Stimulated activated CD4-positive, alpha-beta T cell treated with anti-CD3 and anti-CD28 coated beads, Interleukin-4, amount 100 ng/mL, for 48 hours (primary cell): ENCODE measurements around the gene NDUFB11.

Experiments
- DNase-seq, 2 donors: peaks; one replicate each; pipeline ENCODE4 v3.0.0-alpha.2; 2020; ENCODE audit warnings: low read depth in 2 of 2

Gene NDUFB11

DNA sequence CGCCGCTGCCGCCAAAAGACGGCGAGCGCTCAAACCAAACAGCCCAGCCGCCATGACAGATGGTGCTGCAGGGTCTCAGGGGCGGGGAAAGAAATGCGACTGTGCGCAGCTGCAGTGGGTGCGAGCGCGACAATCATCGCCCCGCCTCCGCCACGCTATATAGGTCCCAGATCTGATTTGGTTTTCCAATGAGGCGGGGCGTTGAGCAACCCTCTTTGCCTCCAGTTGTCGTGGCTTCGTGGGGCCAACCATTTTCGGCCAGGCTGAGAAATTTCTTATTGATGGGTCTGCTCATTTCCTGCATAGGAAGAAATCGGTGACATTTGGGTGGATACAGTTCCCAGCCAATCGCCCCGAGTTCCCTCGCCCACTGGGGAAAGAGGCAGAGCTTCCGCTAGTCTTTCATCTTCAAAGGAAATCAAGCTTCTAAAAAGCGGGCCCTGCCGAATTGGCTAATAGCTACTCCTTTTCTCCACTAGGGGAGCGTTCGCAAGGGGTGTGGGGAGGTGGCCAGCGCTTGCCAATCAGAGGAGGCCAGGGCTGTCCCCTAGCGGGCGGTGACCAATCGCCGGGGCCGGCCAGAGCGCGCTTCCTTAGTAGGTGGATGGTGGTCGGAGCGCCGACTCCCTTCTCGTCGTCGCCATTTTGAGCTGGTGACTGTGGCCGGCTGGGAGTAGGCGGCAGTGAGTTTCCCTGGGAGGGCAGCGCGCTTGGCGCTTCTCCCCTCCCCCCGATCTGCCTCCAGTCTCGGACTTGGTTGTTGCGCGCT lies at the start of gene NDUFB11, which contains the start of gene RBM10:
NDUFB11 (minus strand) TSS at position 77 of the 769 bp plus-strand sequence; CDS start at position 54, 23 bp downstream.
RBM10 (plus strand) TSS at position 596 of the 769 bp plus-strand sequence. CDS start 2,261 bp downstream, outside the sequence.
- DNase-seq, result peak; percentile 74 to 86

DNA sequence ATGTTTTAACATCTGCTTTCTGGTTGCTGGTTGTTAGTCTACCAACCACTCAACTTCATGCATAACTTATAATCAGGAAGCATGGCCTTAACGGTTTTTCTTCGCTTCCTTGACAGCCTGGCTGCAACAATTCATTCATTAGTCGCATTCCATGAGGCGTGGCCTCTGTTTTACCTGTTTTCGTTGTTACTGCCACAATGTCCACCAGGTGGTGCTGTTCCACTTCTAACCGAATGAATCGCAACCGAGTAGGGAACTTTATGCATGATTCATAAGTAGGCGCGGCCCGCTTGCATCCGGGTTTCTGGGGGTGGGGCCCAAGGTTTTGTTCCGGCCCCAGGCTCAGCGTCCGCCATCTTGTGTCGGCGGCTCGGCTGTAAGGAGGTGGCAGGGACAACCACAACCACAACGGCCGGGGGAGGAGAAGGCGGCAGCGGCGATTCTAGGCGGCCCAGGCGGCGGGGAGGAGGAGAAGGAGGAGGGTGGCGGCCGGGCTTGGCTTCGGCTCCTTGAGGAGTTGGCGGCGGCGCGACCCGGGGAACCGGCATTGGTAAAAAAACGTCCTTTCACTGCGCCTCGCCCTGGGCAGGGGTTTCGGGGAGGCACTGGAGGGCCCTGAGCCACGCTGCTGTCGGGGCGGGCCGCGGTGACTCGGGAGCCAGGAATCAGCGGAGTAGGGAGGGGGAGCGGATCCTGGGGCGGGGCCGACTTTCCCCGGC lies 49.1 kb upstream of the NDUFB11 start, which contains the start of gene UBA1:
UBA1 (plus strand) TSS at position 355 of the 719 bp plus-strand sequence. CDS start 4,974 bp downstream, outside the sequence.
- peak; percentile 79 to 83 for DNase-seq

DNA sequence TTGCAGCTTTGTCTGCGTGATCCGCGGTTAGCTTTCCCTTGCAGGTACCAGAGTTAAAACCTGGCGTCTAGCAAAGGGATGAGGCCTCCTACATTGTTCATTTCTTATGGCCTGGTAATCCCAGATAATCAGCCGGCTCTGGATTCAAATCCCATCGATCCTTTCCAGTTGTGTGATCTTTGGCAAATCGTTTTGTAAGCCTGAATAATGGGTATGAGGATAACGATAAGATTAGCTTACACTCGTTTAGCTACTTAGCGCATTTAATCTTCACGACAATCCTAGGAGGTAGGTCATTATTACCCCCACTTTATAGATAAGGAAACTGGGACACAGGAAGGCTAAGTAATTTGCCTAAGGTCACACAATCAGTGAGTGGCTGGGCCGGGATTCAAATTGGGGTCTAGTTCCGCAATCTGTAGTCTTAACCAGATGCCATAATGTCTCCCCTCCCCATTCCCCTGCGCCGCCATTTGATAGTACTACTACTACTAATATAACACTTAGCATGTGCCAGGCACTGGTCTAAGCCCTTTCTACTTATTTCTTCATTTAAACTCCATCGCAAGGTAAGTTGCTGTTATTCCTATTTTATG lies 47.4 kb upstream of the NDUFB11 start:
- no peak for DNase-seq

DNA sequence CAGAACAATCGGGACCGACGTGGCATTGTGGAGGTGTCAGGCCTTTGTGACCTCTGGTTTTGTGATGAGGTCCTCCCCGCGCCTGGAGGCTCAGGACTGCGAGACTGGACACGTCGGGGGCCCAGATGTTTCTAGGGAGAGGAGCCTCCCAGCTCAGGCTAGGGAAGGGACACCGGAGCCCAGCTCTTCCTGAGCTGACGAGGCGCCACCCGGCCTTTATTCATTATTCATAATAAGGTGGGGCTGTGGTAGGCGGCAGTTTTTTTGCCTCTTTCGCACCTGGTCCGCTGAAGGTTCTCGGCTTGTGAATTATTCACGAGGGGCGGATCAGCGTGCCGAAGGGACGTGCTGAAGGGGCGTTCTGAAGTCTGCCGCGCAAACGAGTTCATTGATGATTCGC lies 46.8 kb upstream of the NDUFB11 start:
- DNase-seq, result peak in 1 of 2 donors; percentile 14

DNA sequence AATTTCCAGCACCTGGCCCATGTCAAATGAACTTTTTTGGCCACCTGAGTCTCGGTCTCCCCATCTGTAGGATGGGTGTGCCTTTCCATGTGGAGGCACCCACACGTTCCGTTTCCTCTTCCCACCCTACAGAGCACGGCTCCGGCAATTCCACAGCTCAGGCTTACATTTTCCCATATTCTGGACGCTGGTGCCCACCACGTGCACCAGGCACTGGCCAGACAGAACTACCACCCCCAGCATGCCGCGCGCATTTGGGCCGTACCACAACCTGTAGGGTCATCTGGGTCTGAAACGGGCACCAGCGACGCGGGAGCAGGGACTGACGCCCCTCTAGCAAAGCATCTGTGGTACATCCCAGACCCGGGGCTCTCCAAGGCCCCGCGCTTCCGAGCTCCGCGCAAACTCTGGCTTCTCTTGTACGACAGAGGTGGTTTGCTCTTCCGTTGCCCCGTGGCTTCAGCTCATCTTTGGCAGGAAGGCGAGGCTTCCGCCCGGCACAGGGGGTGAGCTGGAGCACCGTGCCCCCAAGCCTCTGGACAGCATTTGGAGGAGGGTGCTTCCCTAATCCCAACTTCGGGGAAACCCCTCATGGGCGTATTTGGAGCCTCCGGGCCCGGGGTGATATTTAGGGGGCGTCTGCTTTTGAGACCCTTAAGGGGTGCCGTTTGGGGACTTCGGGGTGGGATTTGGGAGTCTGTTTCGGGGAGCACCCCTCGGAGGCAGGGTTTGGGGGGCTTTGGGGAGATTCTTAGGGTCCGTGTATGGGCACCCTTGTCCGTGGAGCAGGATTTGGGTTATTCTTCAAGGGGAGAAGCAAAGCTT lies 46.2 kb upstream of the NDUFB11 start:
- DNase-seq, result peak; percentile 69 to 75

DNA sequence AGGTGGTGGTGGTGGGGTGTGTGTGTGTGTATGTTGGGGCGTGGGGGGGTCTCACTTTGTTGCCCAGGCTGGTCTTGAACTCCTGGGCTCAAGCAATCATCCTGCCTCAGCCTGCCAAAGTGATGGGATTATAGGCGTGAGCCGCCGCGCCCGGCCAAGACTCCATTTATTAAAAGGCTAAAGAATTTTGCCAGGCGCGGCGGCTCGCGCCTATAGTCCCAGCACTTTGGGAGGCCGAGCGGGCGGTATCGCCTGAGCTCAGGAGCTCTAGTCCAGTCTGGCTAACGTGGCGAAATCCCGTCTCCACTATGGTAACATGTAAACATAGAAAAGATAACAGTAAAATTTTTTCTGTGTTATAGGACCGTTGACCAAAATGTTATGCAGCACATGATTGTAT lies 45.4 kb upstream of the NDUFB11 start:
- DNase-seq, result no peak

DNA sequence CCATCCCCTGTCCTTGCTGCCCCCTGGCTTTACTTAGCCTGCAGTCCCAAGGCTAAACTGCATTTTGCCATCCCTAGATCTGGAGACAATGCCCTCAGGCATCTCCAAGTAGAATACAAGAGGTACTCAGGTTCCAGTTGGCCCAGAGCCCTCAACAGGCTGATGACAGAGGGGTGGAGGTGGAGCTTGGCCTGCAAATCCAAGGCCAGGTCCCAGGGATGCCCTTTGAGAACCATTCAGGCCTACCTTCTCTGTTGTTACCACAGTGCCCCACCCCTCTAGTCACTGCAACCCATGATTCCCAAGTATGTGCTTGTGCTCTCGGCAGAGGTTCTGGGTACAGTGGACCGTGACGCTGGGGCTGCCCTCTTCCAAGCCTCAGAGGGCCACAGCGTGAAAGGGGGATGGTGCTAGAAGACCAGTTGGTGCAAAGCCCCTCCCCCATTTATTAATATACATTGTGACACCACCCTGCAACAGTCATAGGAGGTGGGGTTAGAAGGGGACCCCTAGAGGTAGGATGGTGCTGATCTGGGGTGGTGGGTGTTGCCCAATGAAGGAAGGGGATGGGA lies 42.7 kb upstream of the NDUFB11 start:
- no peak for DNase-seq

DNA sequence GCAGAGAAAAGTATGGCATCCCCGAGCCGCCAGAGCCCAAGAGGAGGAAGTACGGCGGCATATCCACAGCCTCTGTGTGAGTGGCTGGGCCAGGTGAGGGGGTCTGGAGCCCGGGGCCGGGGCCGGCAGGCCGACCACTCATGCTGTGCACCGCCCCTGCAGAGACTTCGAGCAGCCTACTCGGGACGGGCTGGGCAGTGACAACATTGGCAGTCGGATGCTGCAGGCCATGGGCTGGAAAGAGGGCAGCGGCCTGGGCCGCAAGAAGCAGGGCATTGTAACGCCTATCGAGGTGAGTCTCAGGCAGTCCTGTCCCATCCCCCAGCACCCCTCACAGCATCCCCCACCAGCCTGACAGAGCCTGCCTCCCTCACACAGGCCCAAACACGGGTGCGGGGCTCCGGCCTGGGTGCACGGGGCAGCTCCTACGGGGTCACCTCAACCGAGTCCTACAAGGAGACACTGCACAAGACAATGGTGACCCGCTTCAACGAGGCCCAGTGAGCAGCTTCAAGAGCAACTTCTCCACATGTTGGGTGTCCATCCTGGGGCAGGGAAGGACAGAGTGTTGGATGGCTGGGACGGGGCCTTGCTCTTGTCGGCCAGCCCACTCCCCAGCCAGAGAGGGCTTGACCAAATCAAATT lies 41.7 kb upstream of the NDUFB11 start:
- DNase-seq, result no peak

DNA sequence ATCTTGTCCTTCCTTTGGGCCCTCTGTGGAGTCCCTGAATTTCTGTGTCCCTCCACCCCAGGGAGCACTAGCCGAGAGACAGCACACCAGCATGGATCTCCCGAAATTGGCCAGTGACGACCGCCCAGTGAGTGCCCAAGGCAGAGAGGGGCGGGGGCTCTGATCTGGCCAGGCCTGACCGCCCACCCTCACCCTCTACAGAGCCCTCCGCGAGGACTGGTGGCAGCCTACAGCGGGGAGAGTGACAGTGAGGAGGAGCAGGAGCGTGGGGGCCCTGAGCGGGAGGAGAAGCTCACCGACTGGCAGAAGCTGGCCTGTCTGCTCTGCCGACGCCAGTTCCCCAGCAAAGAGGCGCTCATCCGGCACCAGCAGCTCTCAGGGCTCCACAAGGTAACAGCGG lies 40.7 kb upstream of the NDUFB11 start:
- DNase-seq, result no peak

DNA sequence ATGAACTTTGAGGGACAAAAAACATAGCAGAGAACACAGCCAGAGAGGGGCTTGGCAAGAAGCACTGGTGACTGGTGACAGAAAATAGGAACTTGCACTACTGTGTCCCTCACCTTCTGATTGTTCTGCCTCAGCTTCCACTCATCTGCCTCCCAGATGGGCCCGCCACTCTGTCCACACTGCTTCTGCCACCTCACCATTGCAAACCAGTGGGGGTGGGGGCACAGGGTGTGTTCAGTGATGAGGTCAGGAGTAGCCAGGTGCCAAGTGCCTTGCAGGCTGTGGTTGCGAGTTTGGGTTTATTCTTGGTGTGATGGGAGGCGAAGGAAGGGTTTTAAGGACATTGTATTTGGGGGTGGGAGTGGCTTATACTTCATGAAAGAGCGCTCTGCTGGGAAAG lies 40.0 kb upstream of the NDUFB11 start:
- DNase-seq, result no peak

DNA sequence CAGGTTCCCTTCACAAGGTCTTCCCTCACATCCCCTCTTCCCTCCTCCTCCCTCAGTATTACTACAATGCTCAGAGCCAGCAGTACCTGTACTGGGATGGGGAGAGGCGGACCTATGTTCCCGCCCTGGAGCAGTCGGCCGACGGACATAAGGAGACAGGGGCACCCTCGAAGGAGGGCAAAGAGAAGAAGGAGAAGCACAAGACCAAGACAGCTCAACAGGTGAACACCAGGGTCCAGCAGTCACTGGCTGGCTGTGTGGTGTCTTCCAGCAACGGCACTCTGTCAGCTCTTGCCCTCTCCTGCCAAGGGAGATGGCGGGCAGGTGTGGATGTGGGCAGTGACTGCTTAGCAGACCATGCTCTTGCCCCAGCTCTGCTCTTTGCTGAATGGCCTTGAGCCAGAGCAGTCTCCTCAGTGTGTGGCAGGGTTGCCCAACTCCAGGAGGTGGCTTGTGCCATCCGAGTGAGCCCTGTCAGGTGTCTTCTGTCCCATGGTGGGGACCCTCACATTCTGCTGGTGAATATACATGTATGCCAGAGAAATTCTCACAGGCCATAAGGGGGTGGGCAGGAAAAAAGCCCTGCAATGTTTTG lies 37.7 kb upstream of the NDUFB11 start:
- DNase-seq, result no peak

DNA sequence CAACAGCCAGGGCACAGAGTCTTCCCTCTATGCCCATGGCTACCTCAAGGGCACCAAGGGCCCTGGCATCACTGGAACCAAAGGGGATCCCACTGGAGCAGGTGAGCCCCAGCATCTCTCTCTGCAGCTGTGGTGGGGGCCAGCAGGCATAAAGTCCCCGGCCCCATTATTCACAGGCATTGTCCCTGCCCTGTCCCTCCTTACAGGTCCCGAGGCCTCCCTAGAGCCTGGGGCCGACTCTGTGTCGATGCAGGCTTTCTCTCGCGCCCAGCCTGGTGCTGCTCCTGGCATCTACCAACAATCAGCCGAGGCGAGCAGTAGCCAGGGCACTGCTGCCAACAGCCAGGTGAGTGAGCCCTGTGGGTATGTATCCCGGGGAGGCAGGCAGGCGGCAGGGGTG lies 36.8 kb upstream of the NDUFB11 start:
- DNase-seq, result no peak

DNA sequence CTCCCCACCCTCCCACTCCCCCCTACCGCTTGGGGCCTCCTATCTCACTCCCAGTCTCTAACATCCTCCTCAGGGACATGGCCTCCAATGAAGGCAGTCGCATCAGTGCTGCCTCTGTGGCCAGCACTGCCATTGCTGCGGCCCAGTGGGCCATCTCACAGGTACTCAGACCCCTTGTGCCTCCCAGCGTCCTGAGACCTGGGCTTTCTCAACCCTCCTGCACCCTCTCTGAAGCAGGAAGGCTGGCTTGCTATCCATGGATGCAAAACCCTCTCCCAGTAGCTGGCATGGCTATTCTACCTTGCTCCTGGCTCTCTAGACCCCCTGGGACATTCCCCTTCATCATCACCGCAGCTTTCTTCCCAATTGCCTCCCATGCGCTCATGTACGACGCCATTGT lies 35.8 kb upstream of the NDUFB11 start:
- DNase-seq, result no peak

DNA sequence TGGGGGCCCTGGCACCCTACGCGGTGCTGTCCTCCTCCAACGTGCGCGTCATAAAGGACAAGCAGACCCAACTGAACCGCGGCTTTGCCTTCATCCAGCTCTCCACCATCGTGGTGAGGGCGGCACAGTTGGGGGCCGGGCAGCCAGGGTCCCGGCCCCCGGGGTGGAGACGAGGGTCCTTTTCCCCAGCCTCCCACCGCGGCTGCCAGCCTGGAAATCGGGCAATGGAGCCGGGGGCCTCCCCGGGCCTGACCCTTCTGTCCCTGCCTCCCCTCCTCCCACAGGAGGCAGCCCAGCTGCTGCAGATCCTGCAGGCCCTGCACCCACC lies 35.4 kb upstream of the NDUFB11 start:
- no peak for DNase-seq

DNA sequence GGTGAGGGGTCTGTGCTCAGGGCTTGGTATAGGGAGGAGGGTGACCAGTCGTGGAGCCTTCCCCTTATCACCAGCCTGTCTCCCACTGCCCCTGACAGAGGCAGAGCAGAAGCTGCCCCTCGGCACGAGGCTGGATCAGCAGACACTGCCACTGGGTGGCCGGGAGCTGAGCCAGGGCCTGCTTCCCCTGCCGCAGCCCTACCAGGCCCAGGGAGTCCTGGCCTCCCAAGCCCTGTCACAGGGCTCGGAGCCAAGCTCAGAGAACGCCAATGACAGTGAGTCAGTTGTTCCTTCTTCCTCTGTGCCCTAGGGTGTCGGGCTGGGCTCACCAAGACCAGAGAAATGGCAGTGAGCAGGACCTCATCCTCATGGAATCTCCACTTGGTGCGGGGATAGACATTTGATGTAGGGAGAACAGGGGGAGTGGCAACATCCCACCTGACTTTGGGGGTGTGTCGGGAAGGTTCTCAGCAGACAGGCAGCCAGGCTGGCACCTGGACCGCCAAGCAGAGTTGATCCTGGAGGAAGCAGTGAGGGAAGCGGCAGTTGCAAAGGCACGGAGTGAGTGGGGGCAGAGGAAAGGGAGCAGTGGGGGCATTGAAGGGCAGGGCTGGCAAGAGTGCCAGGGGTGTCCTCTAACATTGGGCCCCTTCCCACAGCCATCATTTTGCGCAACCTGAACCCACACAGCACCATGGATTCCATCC lies 34.9 kb upstream of the NDUFB11 start:
- no peak for DNase-seq

DNA sequence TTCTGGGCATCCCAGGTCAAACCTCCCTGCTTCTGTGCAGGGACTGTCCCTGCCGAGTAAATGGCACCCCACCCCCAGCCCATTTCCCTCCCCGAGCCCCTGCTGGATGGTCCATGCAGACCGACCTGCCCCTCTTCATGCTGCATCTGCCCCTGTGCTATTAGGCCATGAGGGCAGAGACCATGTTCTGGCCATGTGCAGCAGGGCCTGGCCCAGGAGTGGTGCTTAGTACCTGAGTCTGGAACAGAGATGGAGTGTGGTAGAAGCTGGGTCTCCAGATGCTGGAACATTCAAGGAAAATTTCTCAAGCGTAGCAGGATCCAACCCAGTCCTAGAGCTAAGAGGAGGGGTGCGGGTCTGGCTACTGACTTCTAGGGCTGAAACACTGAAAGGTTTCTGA lies 33.8 kb upstream of the NDUFB11 start:
- DNase-seq, result no peak

DNA sequence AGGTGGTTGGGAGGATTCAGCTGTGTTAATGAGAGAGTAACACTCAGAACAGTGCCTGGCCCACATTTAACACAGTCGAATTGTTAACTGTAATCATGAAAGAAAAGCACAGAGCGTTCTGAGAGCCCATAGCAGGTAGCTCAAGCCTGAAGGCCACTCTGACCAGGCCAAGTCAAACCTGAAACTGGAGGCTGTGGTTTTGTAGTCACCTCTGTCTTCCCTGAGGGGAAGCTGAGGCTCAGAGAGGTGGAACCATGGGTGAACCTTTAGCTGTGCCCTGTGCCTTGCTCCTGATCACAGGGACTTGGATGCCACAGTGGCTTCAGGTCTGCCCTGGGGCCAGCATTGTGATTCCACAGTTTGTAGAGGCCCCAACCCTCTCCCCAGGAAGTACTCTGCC lies 32.6 kb upstream of the NDUFB11 start:
- DNase-seq, result no peak

DNA sequence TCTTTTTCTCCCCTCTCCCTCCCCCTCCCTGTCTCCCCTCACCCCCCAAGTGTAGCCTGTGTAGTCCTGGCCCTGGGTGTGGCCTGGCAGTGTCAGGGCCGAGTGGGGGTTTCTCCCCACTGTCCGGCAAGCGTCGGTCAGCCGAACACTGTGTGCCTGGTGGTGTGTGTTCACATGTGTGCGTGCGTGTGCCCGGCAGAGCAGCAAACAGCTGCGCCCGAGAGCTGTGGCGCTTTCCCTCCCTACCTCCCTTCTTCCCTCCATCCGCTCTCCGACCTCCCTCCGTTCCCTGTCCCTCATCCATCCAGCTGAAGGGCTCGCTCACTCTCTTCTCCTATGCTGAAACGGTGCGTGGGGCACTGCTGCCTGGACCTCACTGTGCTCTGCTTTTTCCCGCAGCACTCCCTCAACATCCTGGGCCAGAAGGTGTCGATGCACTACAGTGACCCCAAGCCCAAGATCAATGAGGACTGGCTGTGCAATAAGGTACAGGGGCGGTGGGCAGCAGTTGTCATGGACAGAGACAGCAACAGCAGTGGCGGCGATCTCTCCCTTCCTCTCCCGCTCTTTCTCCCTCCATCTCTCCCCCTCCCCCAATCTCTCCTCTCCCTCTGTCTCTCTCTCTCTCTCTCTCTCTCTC lies 31.7 kb upstream of the NDUFB11 start:
- no peak for DNase-seq

DNA sequence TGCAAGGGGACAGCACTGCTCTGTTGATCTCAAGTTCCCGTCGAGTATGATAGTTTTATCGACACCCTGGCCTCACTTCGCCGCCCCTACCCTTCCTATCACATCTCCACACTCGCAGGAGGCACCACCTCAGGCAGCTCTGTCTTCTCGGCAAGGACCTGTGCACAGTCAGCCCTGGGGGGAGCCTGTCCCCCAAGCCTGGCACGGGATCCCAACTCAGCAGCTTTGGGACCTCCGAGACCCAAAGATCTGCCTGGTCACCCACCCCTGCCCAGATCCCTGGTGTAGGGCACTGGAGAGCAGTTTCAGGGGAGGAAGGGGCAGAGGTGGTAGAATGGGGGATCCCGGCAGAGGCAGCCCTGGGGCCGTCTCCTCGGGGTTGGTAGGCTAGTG lies 31.1 kb upstream of the NDUFB11 start:
- DNase-seq, result no peak
